Activated CD4-positive, alpha-beta T cell treated with anti-CD3 and anti-CD28 coated beads, Interleukin-2, Interleukin-4, amounts not matched to agents 100 ng/mL and 50 ng/mL, durations not matched to agents 16 hours and 8 hours (primary cell): ENCODE results near the gene TSPAN6.

Experiments
- DNase-seq: peaks from one replicate; pipeline ENCODE4 v3.0.0-alpha.2; 2020; ENCODE audit warnings: low spot score

The TSPAN6 gene

GRCh38 chrX:100636321-100636991 is at the start of gene TSPAN6:
TSPAN6 (minus strand) TSS chrX:100636806; CDS start chrX:100636694, 112 bp downstream.
- peak; percentile 68 for DNase-seq

DNA sequence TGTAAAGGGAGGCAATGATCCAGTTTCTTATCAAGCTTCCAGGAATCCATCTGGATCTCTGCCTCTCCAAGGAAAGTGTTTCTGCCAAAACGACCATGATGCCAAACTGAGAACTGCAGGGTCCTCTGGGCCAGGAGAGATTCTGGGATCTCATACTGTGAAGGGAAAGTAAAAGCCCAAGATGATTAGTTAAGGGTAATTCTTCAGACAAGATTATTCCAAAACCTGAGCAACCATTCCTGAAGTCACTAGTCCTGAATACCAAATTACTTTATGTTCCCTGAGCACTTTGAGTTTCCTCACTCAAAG is 49.3 kb upstream of the TSPAN6 start:
- DNase-seq, result no peak

- peak; percentile 81 for DNase-seq
These were observed 48.8 kb upstream of the TSPAN6 start for GRCh38 chrX:100685284-100685996.

- DNase-seq, result no peak
These were observed 46.3 kb upstream of the TSPAN6 start for GRCh38 chrX:100682939-100683338.

- DNase-seq, result no peak
These were observed 45.0 kb upstream of the TSPAN6 start for GRCh38 chrX:100681599-100681998.

DNA sequence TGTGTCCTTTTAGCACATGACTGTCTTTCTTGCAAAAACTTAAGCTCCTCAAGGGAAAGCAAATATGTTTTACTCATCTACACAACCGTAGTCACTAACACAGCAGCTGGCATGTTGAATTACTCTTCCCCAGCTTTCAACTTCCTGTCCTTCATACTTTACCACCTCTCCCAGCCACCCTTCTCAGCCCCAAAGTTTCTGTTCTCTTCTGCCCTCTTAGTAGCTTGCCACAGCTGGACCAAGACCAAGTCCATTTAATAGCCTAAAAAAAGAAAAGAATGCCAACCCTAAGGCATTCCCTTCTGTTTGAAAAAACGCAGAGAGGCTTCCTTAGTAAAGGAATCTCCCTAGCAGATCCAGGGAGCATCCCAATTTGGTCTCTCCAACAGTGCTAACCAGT is 44.1 kb upstream of the TSPAN6 start:
- no peak for DNase-seq

GRCh38 chrX:100677611-100678181 is 41.1 kb upstream of the TSPAN6 start:
- DNase-seq, result no peak

- DNase-seq, result no peak
These were observed 38.1 kb upstream of the TSPAN6 start for GRCh38 chrX:100674705-100675104.

DNA sequence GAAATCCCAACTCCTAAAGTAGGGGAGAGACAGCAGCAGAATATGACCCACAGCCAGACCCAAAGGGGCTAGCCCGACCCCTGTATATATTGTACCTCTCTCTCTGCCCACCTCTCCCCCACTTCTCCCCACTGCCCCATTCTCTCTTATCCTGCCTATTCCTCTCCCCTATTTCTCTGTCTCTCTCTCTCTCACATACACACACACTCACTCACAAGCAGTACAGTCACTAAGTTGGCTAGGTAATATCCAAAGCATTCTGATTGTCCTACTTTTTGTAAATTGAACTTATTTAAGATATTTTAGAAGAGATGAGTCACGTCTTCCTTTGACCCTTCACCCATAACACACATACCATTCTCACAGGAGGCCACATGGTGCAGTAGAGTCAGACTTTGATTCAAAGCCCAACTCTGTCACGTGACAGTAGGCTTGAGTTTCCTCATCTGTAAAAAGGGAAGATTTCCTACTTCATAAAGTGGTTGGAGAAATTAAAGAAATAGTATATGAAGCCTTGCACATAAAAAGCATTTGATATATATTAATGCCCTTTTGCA is 36.9 kb upstream of the TSPAN6 start:
- no peak for DNase-seq

GRCh38 chrX:100672966-100673365 is 36.4 kb upstream of the TSPAN6 start:
- DNase-seq, result no peak

DNA sequence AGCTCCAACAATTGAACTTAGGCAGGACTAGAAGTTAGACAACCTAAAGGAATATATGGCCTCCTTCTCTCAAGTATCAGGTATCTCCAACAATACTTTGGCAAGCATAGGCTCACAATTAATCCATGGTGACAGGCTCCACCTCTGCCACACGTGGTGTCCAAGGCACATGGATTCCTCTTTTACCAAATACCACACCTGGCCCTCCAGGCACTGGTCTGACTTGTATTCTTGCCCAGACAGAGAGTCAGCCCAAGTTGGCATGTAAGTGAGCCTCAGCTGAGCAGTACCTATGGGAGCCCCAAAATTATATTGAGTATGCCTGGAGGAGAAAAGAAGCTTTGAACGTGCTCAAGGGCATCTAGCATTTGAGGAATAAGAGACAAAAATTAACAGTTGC is 27.0 kb upstream of the TSPAN6 start:
- DNase-seq, result no peak

DNA sequence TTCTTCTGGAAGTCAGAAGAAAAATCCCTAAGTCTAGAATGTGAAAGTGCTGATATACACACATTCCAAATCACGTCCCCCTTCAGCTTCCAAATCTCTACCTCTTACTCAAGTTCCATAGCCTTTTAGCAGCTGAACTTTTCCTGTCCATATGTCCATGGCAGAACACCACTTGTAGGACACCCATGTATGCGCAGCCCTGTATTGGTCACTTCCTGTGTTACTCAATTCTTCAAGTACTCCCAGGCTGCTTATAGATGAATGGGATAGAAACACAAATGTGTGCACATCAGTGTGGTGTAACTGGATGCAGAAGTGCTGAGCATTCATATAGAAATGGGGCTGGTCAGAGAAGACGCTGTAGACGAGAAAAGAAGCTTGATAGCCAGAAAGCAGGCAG is 26.2 kb upstream of the TSPAN6 start:
- no peak for DNase-seq

- DNase-seq, result no peak
These were observed 25.6 kb upstream of the TSPAN6 start for GRCh38 chrX:100662170-100662569.

DNA sequence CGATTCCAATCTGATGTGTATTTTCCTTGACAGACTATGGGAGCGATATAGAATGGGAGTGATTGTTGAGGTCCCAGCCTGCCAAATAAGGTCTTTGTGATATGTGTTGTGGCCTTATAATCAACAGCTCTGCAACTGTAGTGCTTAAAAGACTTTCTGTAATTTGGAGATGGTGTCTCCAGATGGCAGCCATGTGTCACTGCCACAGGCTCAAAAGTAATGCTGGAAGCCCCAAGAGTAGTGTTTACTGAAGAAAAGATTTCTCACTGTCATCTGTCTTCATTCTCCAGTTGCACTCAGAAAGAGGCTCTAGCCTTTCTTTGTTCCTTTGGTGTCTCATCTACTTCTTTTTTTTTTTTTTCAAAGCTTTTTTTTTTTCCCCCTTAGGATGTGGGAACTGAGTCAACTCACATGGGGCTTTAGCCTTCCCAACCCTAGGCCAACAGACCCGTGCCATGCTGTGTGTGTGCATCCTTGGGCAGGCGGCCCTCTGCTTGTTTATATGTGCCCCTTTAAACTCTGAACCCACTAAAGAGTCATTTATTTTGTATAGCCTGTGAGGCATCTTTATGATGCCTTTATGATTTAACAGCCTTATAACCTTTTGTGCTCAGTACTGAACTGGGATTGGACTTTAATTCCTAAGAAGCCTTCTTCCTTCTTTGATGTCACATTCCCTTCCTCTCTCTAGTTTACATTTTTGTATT is 23.0 kb upstream of the TSPAN6 start:
- no peak for DNase-seq

DNA sequence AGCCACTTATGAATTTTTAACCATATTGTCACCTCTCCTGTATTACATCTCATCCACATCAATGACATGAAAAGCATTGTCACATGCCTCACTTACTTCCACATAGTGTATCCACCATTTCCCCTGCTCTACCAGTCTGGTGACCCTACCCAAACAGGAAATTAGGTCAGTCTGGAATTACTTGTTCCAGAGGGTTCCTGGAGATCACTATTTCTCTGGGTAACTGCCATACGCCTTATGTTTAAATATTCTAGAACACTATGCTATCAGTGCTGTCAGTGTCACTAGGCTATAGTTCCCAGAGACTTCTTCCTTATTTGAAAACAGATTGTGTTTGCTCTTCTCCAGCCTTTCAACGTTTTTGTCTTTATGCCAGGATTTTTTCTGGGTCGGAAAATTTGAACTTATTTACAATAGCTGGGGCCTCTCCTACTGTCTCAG is 22.4 kb upstream of the TSPAN6 start:
- DNase-seq, result no peak

GRCh38 chrX:100654261-100654660 is 17.7 kb upstream of the TSPAN6 start:
- no peak for DNase-seq

GRCh38 chrX:100652266-100652665 is 15.7 kb upstream of the TSPAN6 start:
- DNase-seq, result no peak

GRCh38 chrX:100650841-100651240 is 14.2 kb upstream of the TSPAN6 start:
- DNase-seq, result no peak

GRCh38 chrX:100649550-100650356 is 13.1 kb upstream of the TSPAN6 start:
- DNase-seq, result no peak

DNA sequence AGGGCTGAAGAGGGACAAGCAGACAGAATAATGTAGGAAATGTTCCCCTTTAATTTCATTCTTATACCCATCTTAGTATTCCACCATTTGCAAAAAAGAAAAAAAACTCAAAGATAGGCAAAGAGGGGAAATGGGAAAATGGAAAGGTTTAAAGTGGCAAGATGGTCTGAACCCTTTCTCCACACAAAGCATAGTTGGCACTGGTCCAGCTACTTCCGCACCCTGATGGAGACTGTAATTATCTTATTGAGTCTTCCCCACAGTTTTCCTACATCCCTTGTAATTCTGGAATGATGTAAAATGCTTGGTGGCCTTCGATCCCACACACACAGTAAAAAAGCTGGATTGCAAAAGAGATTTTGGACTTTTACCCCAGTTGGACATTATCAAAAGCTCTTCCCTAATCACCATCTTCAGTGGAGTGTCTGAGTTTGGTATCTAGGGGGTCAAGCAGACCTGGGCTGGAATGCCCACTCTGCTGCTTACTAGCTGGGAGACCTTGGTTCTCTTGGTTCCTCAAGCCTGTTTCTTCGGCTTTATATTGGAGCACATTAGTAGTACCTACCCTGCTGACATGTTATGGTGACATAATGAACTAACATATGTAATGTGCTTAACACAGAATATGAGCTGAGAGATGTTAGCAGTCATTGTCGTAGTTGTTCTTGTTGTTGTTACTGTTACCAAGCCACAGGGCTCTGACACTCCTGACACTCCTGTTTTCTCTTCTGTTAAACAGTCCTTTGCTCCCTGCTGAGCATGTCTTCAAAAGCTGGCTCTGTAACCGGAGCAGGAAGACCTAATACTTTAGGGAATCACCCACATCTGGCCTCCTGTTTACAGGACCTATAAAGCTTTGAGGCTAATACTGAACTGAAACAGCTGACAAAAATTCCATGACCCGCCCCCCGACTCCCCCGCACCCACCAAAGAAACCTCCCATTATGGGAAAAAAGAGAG is 12.1 kb upstream of the TSPAN6 start:
- no peak for DNase-seq

GRCh38 chrX:100647739-100648138 is 11.1 kb upstream of the TSPAN6 start:
- DNase-seq, result no peak
